ENCODE results near the gene MTFP1. TPM values are rescaled to one million over a fixed set of nuclear protein-coding genes. Genes with fewer than 3 reads are reported as not detected.

MTFP1 gene
- total and polyA plus RNA-seq, 8 donors, result 5.7 to 31.8 (median 8.6) TPM

GRCh38 chr22:30432096-30432495 lies 6.5 kb downstream of the MTFP1 start:
- Histone ChIP-seq H3K4me3 (no peak overlapping the region), H3K4me1 (peaks cover 0 to 2% of the 10 kb centered on the region in 2 donors), H3K27me3 (no peaks in the 10 kb centered on the region), H3K9me3 (peaks cover 0 to 9% of the 10 kb centered on the region in 2 donors), H3K27ac (no peak overlapping the region), H3K36me3 (peaks cover 0 to 16% of the 10 kb centered on the region in 2 donors)
- TF ChIP-seq CTCF (IDR thresholded peaks at IDR 0.05), result no peak
- intact Hi-C loops (cut with DNase I), result no loop called here
- DNase-seq, result no peak
- no peak for ATAC-seq

GRCh38 chr22:30432520-30432919 lies 7.0 kb downstream of the MTFP1 start:
- H3K4me3 ChIP-seq, result no peak overlapping the region
- no peaks in the 10 kb centered on the region for H3K4me1 ChIP-seq
- H3K27ac ChIP-seq, result no peak overlapping the region
- H3K36me3 ChIP-seq, result peaks cover 0 to 12% of the 10 kb centered on the region in 2 donors
- TF ChIP-seq CTCF (IDR thresholded peaks at IDR 0.05), result no peak
- H3K27me3 ChIP-seq, result peaks cover 0 to under 1% of the 10 kb centered on the region in 2 donors
- no peak for DNase-seq
- intact Hi-C loops (cut with DNase I), result no loop called here
- peaks cover 0 to 9% of the 10 kb centered on the region in 2 donors for H3K9me3 ChIP-seq
- no peak for ATAC-seq

GRCh38 chr22:30433227-30433626 lies 7.7 kb downstream of the MTFP1 start:
- H3K9me3 ChIP-seq, result peaks cover 0 to 9% of the 10 kb centered on the region in 2 donors
- H3K27ac ChIP-seq, result no peak overlapping the region
- H3K36me3 ChIP-seq, result peaks cover 0 to 12% of the 10 kb centered on the region in 2 donors
- no peak overlapping the region for H3K4me3 ChIP-seq
- peaks cover 0 to 7% of the 10 kb centered on the region in 2 donors for H3K27me3 ChIP-seq
- DNase-seq, result no peak
- intact Hi-C loops (cut with DNase I), result no loop called here
- H3K4me1 ChIP-seq, result no peaks in the 10 kb centered on the region
- no peak for TF ChIP-seq CTCF (IDR thresholded peaks at IDR 0.05)
- no peak for ATAC-seq

- no peak for TF ChIP-seq CTCF (IDR thresholded peaks at IDR 0.05)
- Histone ChIP-seq H3K9me3 (peaks cover 0 to 9% of the 10 kb centered on the region in 2 donors), H3K4me1 (no peaks in the 10 kb centered on the region), H3K36me3 (peaks cover 0 to 7% of the 10 kb centered on the region in 2 donors), H3K27ac (no peak overlapping the region), H3K4me3 (no peak overlapping the region), H3K27me3 (peaks cover 0 to 13% of the 10 kb centered on the region in 2 donors)
- DNase-seq (no peak), ATAC-seq (no peak)
- intact Hi-C loops (cut with DNase I), result no loop called here
These were observed 8.2 kb downstream of the MTFP1 start for GRCh38 chr22:30433773-30434172.

GRCh38 chr22:30434843-30435242 lies 9.3 kb downstream of the MTFP1 start:
- H3K36me3 ChIP-seq, result no peaks in the 10 kb centered on the region
- H3K27ac ChIP-seq, result no peak overlapping the region
- no peaks in the 10 kb centered on the region for H3K4me1 ChIP-seq
- H3K9me3 ChIP-seq, result peaks cover 0 to 9% of the 10 kb centered on the region in 2 donors
- ATAC-seq (no peak), DNase-seq (no peak)
- no peak overlapping the region for H3K4me3 ChIP-seq
- no peak for TF ChIP-seq CTCF (IDR thresholded peaks at IDR 0.05)
- intact Hi-C loops (cut with DNase I), result no loop called here
- H3K27me3 ChIP-seq, result peaks cover 0 to 22% of the 10 kb centered on the region in 2 donors

Measured in left lung (tissue), 10 donors.